GM19238 (cell line): Measurements from ENCODE around the gene TUFM.
A peak's percentile ranks its signal among the peaks of the same experiment; 100 is the strongest.
"Not testable (repeated sequence)": the region's sequence is repeated elsewhere in the genome, so short reads cannot be mapped to it uniquely, and the experiment has no call there.

Experiments used
- DNase-seq: peaks from one replicate; pipeline ENCODE4 v3.0.0; 2011; ENCODE audit warnings: low spot score; ENCODE audit not compliant: insufficient read length

Gene TUFM

GRCh38 chr16:28839004-28839639 lies 7.0 kb downstream of the TUFM start:
- DNase-seq, result no peak

DNA sequence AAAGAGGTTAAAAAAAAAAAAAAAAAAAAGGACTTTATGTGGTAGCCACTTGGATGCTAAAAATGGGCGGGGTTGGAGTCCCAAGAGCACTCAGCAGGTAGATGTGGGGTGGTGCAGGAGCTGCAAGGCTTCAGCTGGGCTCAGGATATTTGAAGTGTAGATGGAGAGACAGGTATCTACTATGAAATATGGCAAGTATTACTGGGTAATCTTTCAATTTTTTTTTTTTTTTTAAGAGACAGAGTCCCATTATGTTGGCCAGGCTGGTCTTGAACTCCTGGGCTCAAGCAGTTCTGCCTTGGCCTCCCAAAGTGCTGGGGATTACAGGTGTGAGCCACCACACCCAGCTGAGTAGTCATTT lies 7.6 kb downstream of the TUFM start:
- DNase-seq, result no peak

GRCh38 chr16:28837672-28838557 lies 8.2 kb downstream of the TUFM start:
- no peak for DNase-seq

DNA sequence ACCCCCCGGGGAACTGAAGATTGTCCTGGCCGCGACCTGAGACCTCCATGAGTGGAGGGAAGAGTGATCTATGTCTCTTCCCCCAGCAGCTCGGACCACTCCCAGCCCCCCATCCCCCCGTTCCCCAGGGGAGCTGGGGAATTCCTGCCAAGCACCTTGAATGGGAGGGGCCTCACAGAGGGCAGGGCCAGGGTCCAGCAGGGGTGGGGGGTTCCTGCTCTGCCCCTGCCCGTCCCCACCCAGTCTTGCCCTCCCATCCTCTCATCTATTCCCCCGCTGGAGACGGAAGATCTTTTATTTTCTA lies 9.4 kb downstream of the TUFM start:
- no peak for DNase-seq

DNA sequence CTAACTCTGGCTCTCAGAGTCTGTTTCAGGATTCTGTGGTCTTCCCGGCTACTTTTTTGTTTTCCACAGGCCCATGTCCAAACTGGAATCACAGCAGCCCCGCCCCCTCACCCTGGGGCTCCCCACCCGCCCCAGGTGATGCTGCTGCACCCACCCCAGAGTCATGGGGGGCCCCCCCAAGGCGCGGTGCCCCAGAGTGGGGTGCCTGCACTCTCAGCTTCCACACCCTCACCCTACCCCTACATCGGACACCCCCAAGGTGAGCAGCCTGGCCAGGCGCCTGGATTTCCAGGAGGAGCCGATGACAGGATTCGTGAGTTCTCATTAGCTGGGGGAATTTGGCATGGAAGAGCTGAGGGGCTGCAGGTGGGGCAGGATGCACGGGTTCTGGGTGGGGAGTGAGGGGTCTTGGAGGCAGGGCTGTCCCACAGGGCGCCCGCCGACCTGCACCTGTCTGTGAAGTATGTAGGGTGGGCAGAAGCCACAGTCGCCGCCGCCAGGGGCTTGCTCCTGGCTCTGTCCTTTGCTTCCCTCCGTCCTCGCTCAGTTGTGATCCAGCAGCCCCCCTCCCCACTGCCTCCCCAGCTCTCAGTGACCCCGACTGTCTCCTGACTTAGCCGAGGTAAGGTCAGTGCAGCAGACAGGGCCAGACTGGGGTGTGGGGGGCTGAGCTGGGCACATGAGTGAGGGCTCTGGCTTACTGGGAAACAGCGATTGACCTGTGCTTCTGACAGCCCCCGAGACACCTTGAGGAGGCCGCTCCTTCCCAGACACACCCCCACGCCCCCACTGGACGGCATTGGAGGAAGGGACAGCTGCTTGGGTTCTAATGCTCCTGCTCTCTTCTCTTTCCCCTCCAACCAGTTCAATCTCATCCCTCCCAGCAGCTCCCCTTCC lies 10.0 kb downstream of the TUFM start:
- no peak for DNase-seq

GRCh38 chr16:28834873-28835863 lies 11.0 kb downstream of the TUFM start:
- DNase-seq, result no peak

DNA sequence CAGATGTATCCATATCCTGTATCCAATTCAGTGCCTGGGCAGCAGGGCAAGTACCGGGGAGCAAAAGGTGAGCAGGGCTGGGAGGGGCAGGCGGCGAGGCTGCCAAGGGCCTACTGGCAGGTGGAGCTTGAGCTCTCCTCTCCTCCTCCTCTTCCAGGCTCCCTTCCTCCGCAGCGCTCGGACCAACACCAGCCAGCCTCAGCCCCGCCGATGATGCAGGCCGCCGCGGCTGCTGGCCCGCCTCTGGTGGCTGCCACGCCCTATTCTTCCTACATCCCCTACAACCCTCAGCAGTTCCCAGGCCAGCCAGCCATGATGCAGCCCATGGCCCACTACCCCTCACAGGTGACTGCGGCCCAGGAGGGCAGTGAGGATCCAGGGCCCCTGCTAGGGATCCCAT lies 11.8 kb downstream of the TUFM start:
- DNase-seq, result no peak

- no peak for DNase-seq
Measured at GRCh38 chr16:28830531-28830930, 15.6 kb downstream of the TUFM start.

GRCh38 chr16:28829747-28830146 lies 16.4 kb downstream of the TUFM start:
- no peak for DNase-seq

GRCh38 chr16:28826141-28826540 lies 20.0 kb downstream of the TUFM start:
- DNase-seq, result no peak

DNA sequence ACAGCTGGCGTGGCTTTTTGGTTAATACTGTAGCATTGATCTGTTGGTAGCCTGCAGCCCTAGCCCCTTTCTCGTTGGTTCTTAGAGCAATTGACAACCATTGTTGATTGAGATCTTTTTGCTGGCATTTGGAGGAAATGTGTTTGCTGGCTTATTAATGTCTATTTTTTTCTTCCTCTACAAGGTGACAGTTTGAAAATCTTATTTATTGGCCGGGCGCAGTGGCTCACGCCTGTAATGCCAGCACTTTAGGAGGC lies 21.5 kb downstream of the TUFM start:
- no peak for DNase-seq

- DNase-seq, result peak; percentile 95
Measured at GRCh38 chr16:28823873-28824716, 22.1 kb downstream of the TUFM start.

DNA sequence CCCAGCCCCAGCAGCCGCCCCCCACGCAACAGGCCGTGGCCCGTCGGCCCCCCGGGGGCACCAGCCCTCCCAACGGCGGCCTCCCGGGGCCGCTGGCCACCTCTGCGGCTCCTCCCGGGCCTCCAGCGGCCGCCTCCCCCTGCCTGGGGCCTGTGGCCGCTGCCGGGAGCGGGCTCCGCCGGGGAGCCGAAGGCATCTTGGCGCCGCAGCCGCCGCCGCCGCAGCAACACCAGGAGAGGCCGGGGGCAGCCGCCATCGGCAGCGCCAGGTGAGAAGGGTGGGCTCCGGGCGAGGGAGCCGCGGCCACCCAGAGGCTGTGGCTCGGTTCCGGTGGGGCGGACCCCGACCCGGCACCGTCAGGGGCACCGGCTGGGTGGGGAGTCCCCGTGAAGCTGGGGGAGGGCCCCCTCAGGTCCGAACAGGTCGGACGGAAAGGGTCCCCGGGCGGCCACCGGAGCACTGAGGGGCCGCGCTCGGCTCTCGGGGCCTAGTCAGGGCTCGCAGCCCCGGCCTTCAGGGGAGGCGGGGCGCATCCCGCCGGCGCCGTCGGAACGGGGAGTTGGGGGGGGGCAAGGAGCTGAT lies 22.8 kb downstream of the TUFM start:
- DNase-seq, result no peak

DNA sequence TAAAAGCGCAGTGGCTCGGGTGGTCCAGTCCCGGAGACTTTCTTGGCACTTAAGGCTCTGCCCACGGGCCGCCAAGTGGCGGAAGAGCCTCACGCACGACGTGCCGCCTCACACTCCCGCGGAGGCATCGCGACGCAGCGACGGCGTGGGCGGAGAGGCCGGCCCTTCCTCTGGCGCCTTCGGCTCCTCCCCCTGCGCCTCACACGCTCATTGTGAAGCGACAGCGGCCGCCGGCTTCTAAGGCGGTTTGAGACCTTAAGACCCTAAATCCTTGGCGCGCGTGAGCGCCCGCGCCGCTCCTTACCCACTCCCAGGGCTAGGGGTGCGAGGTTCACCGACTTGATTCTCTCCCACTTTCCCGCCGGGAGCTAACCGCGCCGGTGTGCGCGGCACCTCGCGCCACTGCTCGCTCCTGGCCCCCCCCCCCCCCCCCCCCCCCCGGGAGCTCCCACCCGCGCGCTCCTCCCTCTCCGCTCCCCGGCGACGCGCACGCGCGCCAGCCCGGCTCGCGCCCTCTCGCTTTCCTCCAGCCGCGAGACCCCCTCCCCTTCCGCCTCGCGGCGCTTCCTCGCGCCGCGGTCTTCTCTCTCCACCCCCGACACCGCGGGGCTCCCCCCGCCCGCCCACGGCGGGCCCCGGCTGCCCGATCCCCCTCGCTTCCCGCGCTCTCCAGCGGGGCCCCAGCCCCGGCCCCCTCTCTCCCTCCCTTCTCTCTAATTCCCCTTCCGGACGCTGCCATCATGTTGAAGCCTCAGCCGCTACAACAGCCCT lies 23.4 kb downstream of the TUFM start, which contains the start of gene ATXN2L:
Gene ATXN2L (plus strand): TSS at position 480 of the 771 bp plus-strand sequence. CDS start 261 bp downstream, at position 741.
- peak; percentile 93 for DNase-seq

DNA sequence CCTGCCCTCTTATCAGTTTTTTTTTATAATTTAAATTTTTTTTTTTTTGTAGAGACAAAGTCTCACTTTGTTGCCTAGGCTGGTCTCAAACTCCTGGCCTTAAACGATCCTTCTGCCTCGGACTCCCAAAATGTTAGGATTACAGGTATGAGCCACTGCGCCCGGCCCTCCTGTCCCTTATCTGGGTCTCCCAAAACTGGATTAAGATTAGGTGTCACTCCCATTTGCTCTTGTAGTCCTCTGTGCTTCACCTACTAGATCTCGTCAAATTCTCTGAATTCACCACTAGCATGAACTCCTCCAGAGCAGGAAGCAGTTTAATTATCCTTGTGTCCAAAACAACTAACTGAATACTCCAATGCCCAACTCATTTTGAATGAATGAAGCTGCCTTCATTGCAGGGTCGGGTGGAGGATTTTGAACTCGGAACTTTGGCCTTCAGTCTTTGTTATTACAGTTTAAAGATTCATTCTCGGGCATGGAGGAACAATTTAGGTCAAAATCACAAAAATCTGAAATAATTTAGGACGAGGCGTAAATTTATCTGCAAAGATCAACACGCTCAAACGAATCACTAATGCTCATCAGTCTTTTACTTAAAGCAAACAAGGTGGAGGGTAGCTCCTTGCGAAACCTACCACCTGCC lies 24.2 kb downstream of the TUFM start:
- no peak for DNase-seq

GRCh38 chr16:28820546-28820945 lies 25.6 kb downstream of the TUFM start:
- not testable (repeated sequence) for DNase-seq

- no peak for DNase-seq
Measured at GRCh38 chr16:28820016-28820415, 26.1 kb downstream of the TUFM start.

- DNase-seq, result not testable (repeated sequence)
Measured at GRCh38 chr16:28807445-28808120, 38.6 kb downstream of the TUFM start.
